Measurements from ENCODE around the gene KHDC1. TPM values are rescaled to one million over a fixed set of nuclear protein-coding genes. Genes with fewer than 3 reads are reported as not detected.

The KHDC1 gene
- total and polyA plus RNA-seq, 2 of the 4 experiments (the other 2 are of a cell fraction): 1.6 to 5.5 TPM

- Histone ChIP-seq H2BK120ac (ENCODE audit: low read depth, low read length) (no peak within 1 kb of the TSS), H2BK5ac (ENCODE audit: low read depth, low read length, poor library complexity, severe bottlenecking) (no peak within 1 kb of the TSS), H4K20me1 (ENCODE audit: insufficient read depth, low read length) (no peaks in the 10 kb centered on the region), H3K18ac (ENCODE audit: low read depth, low read length) (no peak within 1 kb of the TSS), H3K9me3 (ENCODE audit: control insufficient read depth, insufficient read depth, low read length) (no peaks in the 10 kb centered on the region), H3K9ac (ENCODE audit: low read depth, low read length) (no peak within 1 kb of the TSS), H3K27me3 (ENCODE audit: control insufficient read depth, insufficient read depth, low read length) (no peaks in the 10 kb centered on the region), H3K4me3 (ENCODE audit: insufficient read depth, low read depth, low read length) (no peak within 1 kb of the TSS), H2AFZ (replicated peaks; ENCODE audit: low read length, poor library complexity) (no peak within 1 kb of the TSS), H3K4me2 (ENCODE audit: low read depth, low read length) (no peak within 1 kb of the TSS), H3K56ac (ENCODE audit: extremely low read depth, insufficient read depth, low read length) (no peak within 1 kb of the TSS), H4K91ac (ENCODE audit: insufficient read depth, low read depth, low read length) (no peak within 1 kb of the TSS), H3K23ac (ENCODE audit: low read depth, low read length) (no peak within 1 kb of the TSS), H3K4ac (ENCODE audit: low read depth, low read length) (no peak within 1 kb of the TSS), H3K14ac (replicated peaks; ENCODE audit: low read depth, low read length) (no peak within 1 kb of the TSS), H2BK20ac (ENCODE audit: low read depth, low read length) (no peak within 1 kb of the TSS), H3K27ac (ENCODE audit: insufficient read depth, low read length) (no peak within 1 kb of the TSS), H4K5ac (ENCODE audit: low read depth, low read length) (no peak within 1 kb of the TSS), H3K79me1 (ENCODE audit: low read depth in 1 of 2, low read length in 2 of 2) (no peaks in the 10 kb centered on the region), H2AK9ac (replicated peaks; ENCODE audit: low read depth, low read length, poor library complexity) (no peak within 1 kb of the TSS), H3K36me3 (ENCODE audit: control insufficient read depth, insufficient read depth, low read length) (no peaks in the 10 kb centered on the region), H3K4me1 (ENCODE audit: control insufficient read depth, insufficient read depth, low read length) (no peaks in the 10 kb centered on the region), H2AK5ac (ENCODE audit: low read depth, low read length) (no peak within 1 kb of the TSS), H2BK15ac (ENCODE audit: low read depth, low read length) (no peak within 1 kb of the TSS), H3K9me1 (ENCODE audit: insufficient read depth, low read length) (no peaks in the 10 kb centered on the region), H4K8ac (ENCODE audit: low read depth in 2 of 2, low read length in 2 of 2) (no peak within 1 kb of the TSS)
- ATAC-seq (ENCODE audit: low read depth): no peak
- intact Hi-C loops (cut with micrococcal nuclease) (no loop called here), in situ Hi-C loops (cut with MboI; ENCODE audit: low sequenced_read_pairs) (no loop called here), dilution Hi-C loops (cut with HindIII; ENCODE audit: low sequenced_read_pairs, unreplicated experiment) (no loop called here)
- CTCF ChIA-PET: no interaction called here
- POLR2A ChIA-PET (ENCODE audit: unreplicated experiment): no interaction called here
- no CpG with 5 or more reads among the region's 4 CpGs for WGBS, 2 experiments (ENCODE audit: extremely low coverage in 2 of 2, insufficient read length in 1 of 2)
- DNase-seq: no peak
- BruUV-seq (replicated peaks): no TSS peak
- no peak for TF ChIP-seq POLR2A (IDR thresholded peaks at IDR 0.05; ENCODE audit: low read depth, low read length)
- TF ChIP-seq MXI1 (IDR thresholded peaks at IDR 0.05; ENCODE audit: borderline replicate concordance, low read depth, low read length): no peak
- TF ChIP-seq ELK1 (IDR thresholded peaks at IDR 0.05; ENCODE audit: borderline replicate concordance, low read depth, low read length): no peak
- TF ChIP-seq MAFK (IDR thresholded peaks at IDR 0.05; ENCODE audit: low read depth, low read length): no peak
- no peak for TF ChIP-seq CTCF (conservative IDR thresholded peaks at IDR 0.05; ENCODE audit: low read depth, low read length)
- no peak for TF ChIP-seq BHLHE40 (IDR thresholded peaks at IDR 0.05; ENCODE audit: low read depth, low read length)
- no peak for TF ChIP-seq NFE2L2 (IDR thresholded peaks at IDR 0.05; ENCODE audit: low read depth, low read length)
- no peak for TF ChIP-seq MAZ (IDR thresholded peaks at IDR 0.05; ENCODE audit: borderline replicate concordance, low read depth, low read length)
Measured at GRCh38 chr6:73225396-73225795, 37.6 kb downstream of the KHDC1 start, which contains the start of gene KHDC1L. Gene KHDC1L, minus strand, starts transcription at chr6:73225496. Its CDS starts 88 bp downstream, at chr6:73225408.
